Measurements from ENCODE around the gene STK40. TPM values are rescaled to one million over a fixed set of nuclear protein-coding genes. Genes with fewer than 3 reads are reported as not detected.

STK40 gene
- total RNA-seq, 2 donors from 2014 or later, result 19.4 to 32.4 TPM

DNA sequence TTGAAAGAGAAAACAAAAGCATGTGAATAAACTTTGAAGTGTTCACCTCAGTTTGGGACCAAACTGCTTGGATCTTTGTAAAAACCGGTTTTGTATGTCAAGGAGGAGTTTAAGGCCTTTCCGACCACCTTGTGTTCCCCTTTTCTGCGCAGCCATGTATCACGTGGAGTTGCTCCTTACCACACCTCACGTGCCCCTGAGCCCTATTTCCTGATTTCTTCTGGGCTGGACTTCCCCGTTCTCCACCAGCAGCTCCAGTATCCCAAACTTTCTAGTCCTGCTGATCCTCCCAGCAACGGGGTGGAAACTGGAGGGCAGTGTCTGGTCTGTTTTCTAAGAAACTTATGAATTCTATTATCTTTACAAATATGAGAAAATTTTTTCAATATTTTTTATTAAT, 81.2 kb downstream of the STK40 start:
- Mint-ChIP-seq H3K4me3 (no peak overlapping the region), H3K27me3 (ENCODE audit: insufficient read depth) (peaks cover 2% of the 10 kb centered on the region), H3K4me1 (peaks cover 21% of the 10 kb centered on the region), H3K36me3 (ENCODE audit: low read depth) (peaks cover 61% of the 10 kb centered on the region), H3K27ac (no peak overlapping the region), H3K9me3 (no peaks in the 10 kb centered on the region)
- Histone ChIP-seq H3K4me3 (ENCODE audit: low read length) (no peak overlapping the region), H3K27ac (ENCODE audit: low read depth, low read length) (no peak overlapping the region), H3K27me3 (ENCODE audit: control insufficient read depth, insufficient read depth, low read length, poor library complexity, severe bottlenecking) (no peaks in the 10 kb centered on the region), H3K9me3 (ENCODE audit: control insufficient read depth, low read length) (no peaks in the 10 kb centered on the region), H3K4me1 (ENCODE audit: control insufficient read depth, insufficient read depth, low read length) (peaks cover 26% of the 10 kb centered on the region), H3K36me3 (ENCODE audit: control insufficient read depth, insufficient read depth, low read length) (peaks cover 55% of the 10 kb centered on the region), H3K9ac (ENCODE audit: extremely low read depth, low read length, poor library complexity, severe bottlenecking) (no peak overlapping the region)
- TF ChIP-seq, protein P1, sequence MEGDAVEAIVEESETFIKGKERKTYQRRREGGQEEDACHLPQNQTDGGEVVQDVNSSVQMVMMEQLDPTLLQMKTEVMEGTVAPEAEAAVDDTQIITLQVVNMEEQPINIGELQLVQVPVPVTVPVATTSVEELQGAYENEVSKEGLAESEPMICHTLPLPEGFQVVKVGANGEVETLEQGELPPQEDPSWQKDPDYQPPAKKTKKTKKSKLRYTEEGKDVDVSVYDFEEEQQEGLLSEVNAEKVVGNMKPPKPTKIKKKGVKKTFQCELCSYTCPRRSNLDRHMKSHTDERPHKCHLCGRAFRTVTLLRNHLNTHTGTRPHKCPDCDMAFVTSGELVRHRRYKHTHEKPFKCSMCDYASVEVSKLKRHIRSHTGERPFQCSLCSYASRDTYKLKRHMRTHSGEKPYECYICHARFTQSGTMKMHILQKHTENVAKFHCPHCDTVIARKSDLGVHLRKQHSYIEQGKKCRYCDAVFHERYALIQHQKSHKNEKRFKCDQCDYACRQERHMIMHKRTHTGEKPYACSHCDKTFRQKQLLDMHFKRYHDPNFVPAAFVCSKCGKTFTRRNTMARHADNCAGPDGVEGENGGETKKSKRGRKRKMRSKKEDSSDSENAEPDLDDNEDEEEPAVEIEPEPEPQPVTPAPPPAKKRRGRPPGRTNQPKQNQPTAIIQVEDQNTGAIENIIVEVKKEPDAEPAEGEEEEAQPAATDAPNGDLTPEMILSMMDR (conservative IDR thresholded peaks at IDR 0.05), result no peak
- no peak for DNase-seq
- 96 to 100% methylated on average over 5 to 6 of the region's 7 CpGs for WGBS, 2 experiments (ENCODE audit: insufficient coverage in 1 of 2, insufficient read length in 1 of 2)

GRCh38 chr1:36303650-36304360, 81.9 kb downstream of the STK40 start:
- 98 to 100% methylated on average over 8 to 23 of the region's 23 CpGs for WGBS, 2 experiments (ENCODE audit: insufficient coverage in 1 of 2, insufficient read length in 1 of 2)
- DNase-seq, result peak; percentile 44
- TF ChIP-seq, protein P1 (conservative IDR thresholded peaks at IDR 0.05), result no peak
- no peak overlapping the region for H3K27ac Mint-ChIP-seq
- peaks cover 26% of the 10 kb centered on the region for H3K4me1 ChIP-seq (ENCODE audit: control insufficient read depth, insufficient read depth, low read length)
- peaks cover 21% of the 10 kb centered on the region for H3K4me1 Mint-ChIP-seq
- H3K36me3 Mint-ChIP-seq (ENCODE audit: low read depth), result peaks cover 60% of the 10 kb centered on the region
- no peaks in the 10 kb centered on the region for H3K9me3 Mint-ChIP-seq
- H3K4me3 Mint-ChIP-seq, result no peak overlapping the region
- no peaks in the 10 kb centered on the region for H3K27me3 ChIP-seq (ENCODE audit: control insufficient read depth, insufficient read depth, low read length, poor library complexity, severe bottlenecking)
- no peak overlapping the region for H3K27ac ChIP-seq (ENCODE audit: low read depth, low read length)
- no peak overlapping the region for H3K9ac ChIP-seq (ENCODE audit: extremely low read depth, low read length, poor library complexity, severe bottlenecking)
- H3K9me3 ChIP-seq (ENCODE audit: control insufficient read depth, low read length), result no peaks in the 10 kb centered on the region
- peaks cover 54% of the 10 kb centered on the region for H3K36me3 ChIP-seq (ENCODE audit: control insufficient read depth, insufficient read depth, low read length)
- H3K4me3 ChIP-seq (ENCODE audit: low read length), result no peak overlapping the region
- H3K27me3 Mint-ChIP-seq (ENCODE audit: insufficient read depth), result peaks cover 2% of the 10 kb centered on the region

- Mint-ChIP-seq H3K4me3 (no peak overlapping the region), H3K27ac (no peak overlapping the region)
These were observed 82.5 kb downstream of the STK40 start for GRCh38 chr1:36303244-36303643.

More at GRCh38 chr1:36303244-36303643, 82.5 kb downstream of the STK40 start:
- DNase-seq, result peak; percentile 14
- Histone ChIP-seq H3K36me3 (ENCODE audit: control insufficient read depth, insufficient read depth, low read length) (peaks cover 53% of the 10 kb centered on the region), H3K27me3 (ENCODE audit: control insufficient read depth, insufficient read depth, low read length, poor library complexity, severe bottlenecking) (no peaks in the 10 kb centered on the region), H3K9me3 (ENCODE audit: control insufficient read depth, low read length) (no peaks in the 10 kb centered on the region), H3K4me1 (ENCODE audit: control insufficient read depth, insufficient read depth, low read length) (peaks cover 26% of the 10 kb centered on the region), H3K4me3 (ENCODE audit: low read length) (no peak overlapping the region), H3K27ac (ENCODE audit: low read depth, low read length) (no peak overlapping the region), H3K9ac (ENCODE audit: extremely low read depth, low read length, poor library complexity, severe bottlenecking) (no peak overlapping the region)
- TF ChIP-seq, protein P1 (conservative IDR thresholded peaks at IDR 0.05), result no peak
- H3K4me1 Mint-ChIP-seq, result peaks cover 21% of the 10 kb centered on the region
- WGBS, 2 experiments (ENCODE audit: insufficient coverage in 1 of 2, insufficient read length in 1 of 2), result 89 to 95% methylated on average over 3 to 5 of the region's 5 CpGs
- peaks cover 2% of the 10 kb centered on the region for H3K27me3 Mint-ChIP-seq (ENCODE audit: insufficient read depth)
- no peaks in the 10 kb centered on the region for H3K9me3 Mint-ChIP-seq
- H3K36me3 Mint-ChIP-seq (ENCODE audit: low read depth), result peaks cover 62% of the 10 kb centered on the region

Measured in endodermal cell (in vitro differentiated cells).